NCI-H2107 treated with DMSO at 0.1 percent for 48 hours (cell line): ENCODE results near the gene NRXN3.
"Not testable (repeated sequence)": the region's sequence is repeated elsewhere in the genome, so short reads cannot be mapped to it uniquely, and the experiment has no call there.

ENCODE experiments used
- DNase-seq: peaks from one replicate; lab custom pipeline; 2025; ENCODE audit not compliant: unreplicated experiment; lab: John Stamatoyannopoulos, UW

The NRXN3 gene

DNA sequence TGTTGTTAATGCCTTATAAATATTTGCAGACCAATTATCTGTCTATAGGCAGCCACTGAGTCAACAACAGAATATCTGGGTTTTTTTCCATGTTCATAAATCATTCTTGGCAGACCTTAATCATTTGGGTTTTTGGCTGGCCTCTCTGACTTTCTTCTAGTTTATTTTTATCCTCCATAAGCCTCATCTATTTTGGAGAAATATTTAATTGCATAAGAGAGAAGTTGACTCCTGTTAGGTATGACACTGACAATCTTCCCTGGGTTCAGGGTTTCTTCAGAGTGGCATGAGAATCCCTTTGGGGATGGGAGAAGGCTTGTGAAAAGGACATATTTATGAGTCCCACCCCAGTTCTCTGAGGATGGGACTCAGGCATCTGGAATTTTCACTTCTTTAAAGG, 299.8 kb downstream of the NRXN3 start:
- DNase-seq: no peak

DNA sequence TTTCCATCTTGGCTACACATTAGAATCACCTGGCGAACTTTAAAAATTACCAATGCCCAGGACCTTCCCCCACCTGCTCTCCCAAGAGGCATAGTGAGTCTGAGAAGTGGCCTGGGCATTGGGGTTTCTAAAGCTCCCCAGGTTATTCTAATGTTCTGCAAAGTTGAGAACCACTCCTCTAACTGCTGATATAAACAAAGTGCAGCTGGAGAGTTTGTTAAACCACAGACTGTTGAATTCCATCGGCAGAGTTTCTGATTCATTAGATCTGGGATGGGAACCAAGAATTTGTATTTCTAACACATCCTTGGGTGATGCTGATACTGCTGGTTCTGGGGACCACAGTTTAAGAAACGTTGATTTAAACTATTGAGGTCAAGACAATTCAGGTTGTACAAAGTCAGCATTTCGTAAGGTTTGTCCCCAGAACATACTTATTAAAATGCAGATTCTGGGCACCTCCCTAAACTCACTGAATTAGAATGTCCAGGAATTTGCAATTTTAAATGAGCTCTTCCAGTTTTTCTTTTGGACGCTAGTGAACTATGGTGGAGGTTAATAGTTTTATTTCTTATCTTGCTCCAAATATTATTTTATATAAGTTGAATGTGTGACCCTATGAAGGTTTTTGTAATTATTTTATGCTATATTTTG, 309.1 kb downstream of the NRXN3 start:
- DNase-seq: peak; percentile 72

- no peak for DNase-seq
Measured at GRCh38 chr14:78484028-78484427, 313.9 kb downstream of the NRXN3 start.

- no peak for DNase-seq
Measured at GRCh38 chr14:78486081-78486480, 315.9 kb downstream of the NRXN3 start.

DNA sequence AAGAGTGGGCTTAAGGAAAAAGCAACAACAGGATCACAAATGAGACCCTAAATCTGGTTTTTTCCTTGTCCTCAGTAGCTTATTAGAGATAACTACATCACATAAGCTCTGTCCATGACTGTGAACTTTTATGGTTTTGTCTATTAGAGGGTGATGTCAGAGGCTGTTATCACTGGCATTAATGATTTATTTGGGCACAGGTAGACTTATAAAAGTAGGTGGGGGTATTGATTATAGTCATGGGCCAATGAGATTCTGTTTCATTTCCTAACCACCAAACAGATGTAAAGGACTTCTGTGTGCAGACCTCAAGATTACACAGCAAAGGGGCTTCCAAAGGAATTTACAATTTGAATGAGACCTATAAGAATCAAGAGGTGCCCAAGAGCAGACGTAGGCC, 316.4 kb downstream of the NRXN3 start:
- no peak for DNase-seq

GRCh38 chr14:78487573-78487972, 317.4 kb downstream of the NRXN3 start:
- not testable (repeated sequence) for DNase-seq

DNA sequence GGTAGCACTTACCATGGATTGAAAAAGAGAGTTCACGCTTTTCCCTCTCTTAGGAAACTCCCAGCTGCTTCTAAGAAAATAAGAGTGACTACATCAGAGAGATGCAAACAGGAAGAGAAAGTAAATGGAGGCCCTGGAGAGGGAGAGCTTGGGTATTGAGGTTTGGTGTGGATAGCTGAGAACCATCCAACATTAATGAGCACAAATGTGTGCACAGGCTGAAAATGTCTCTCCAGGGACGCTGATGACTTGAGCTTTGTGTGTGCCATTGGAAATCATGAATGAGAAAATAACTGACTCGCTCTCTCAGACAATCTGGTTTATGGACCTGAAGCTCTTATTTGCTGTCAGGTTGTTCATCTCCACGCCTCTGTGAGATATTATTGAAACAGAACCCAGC, 318.8 kb downstream of the NRXN3 start:
- peak; percentile 91 for DNase-seq

DNA sequence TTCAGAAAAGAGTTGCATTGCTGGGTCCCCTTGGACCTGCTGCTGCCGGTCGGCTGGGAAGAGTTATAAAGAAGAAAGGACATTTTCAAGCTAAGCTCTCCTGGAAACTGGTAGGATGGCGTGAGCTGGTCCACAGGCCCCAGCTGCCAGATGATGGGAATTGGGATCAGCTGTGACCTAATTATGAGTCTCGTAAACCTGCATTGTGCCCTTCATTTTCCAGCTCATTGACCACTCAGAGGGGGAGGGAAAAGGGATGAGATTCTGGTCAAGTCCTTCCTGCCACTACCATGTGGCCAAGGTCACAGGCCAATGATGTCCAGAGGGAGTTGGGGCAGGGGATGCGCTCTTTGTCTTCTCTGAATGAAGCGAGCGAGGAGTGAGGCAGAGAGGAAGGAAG, 320.9 kb downstream of the NRXN3 start:
- no peak for DNase-seq

DNA sequence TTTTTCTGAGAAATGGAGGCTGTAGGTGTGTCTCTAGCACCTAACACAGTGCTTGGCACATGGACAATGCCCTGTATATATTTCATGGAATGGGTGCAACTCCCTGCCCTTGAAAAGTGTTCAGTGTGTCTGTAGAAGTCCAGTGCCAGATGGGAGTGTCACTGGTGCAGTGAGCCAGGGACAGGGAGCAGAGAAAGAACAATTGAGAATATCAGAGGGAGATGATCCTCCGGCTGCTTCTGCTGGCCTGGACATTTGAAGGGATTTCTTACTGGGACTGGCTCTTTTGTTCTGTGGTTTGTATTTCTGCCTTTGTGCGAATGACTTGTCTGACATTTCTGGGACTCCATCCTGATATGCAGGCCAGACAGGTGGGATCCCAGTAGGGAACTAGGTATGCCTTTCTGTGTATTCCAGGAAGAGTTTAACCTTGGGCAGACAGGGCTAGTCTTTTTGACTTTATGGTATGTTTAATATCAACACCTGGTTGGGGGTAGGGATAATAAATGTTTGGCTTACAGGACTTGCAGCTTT, 328.0 kb downstream of the NRXN3 start:
- no peak for DNase-seq

- DNase-seq: no peak
Measured at GRCh38 chr14:78501909-78502308, 331.7 kb downstream of the NRXN3 start.

- no peak for DNase-seq
Measured at GRCh38 chr14:78508023-78508422, 337.9 kb downstream of the NRXN3 start.

- no peak for DNase-seq
Measured at GRCh38 chr14:78509516-78509915, 339.3 kb downstream of the NRXN3 start.

DNA sequence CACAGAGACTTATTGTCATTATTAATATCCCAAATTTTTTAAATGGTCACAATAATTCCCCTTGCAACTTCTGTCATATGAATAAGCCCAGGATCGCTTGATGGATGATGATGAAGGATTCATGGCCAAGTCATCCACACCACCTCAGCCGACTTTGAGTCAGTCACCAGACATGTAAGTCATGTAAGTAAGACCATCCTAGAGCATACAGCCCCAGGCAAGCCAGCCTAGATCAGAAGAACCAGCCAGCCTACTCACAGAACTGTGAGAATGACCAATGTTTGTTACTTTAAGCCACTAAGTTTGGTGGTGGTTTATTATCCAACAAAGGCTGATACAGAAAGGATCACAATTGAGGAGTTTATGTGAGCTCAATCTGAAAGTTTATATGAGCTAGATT, 341.8 kb downstream of the NRXN3 start:
- DNase-seq: no peak

- no peak for DNase-seq
Measured at GRCh38 chr14:78519863-78520262, 349.7 kb downstream of the NRXN3 start.

DNA sequence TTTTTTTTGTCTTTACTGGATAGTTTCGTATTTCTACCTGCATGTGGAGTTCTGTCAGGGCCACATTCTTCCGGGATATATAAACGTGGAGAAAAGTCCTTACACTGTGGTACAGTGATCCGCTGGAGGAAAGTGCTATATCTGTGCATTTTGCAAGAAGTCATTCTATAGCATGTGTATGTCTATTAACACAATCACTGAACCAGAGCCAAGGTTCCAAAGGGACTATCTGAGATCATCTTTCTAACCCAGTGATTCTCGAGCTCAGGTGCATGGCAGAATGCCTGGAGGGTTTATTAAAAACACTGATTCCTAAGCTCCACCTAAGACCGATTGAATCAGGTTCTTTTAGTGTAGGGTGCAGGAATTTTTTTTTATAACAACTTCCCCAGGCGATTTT, 354.0 kb downstream of the NRXN3 start:
- DNase-seq: no peak

DNA sequence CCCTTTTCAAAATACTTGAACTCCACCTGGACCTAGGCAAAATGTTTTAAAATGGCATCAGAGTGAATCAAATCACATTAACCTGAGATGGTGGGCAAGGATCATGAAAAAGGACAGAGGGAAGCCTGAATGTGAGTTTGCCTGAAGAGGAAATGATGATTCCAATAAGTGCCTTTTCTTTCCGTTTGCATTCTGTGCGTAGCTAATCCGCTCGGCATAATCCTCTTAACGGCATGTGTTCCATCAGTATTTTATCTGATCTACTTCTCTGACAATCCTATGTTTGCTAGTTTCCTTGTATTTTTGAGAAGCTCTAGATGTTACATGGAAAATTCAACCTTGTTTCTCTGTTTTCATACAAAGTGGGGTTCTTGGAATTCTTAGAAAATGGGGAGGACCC, 354.6 kb downstream of the NRXN3 start:
- no peak for DNase-seq

DNA sequence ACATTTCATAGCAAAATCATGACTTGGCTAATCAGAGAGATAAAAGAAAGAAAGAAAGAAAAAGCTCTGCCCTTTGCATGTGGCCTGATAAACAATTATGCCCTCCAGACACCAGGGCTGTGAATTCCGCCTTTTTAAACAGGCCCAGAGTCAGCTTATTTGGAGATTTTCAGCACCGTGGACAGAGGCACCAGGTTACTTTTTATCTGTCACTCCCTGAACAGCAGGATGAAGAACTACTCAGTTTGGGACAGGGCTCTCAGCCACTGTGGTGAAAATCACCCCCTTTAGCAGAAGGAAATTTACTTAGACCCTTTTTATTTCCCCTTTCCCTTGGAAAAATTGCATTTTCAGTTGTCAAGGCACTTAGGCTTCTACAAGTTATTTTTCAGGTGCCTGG, 359.9 kb downstream of the NRXN3 start:
- DNase-seq: no peak

DNA sequence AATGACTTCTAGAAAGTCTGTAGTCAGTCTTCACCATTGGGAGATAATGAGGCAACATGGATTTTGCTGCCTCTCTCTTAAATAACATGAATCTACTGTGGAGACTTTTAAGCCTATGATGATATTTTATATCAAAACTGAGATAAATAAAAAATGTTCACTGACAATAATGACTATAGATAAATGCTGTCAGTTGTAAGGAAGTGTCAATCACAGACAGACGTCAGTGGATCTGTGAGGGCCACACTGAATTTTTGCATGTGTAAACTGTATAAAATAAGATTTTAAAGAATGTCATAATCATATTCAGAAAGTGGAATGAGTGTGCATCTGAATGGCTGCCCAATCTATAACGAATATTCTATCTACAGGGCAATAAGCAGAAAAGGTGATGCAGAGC, 364.0 kb downstream of the NRXN3 start:
- no peak for DNase-seq

- DNase-seq: no peak
Measured at GRCh38 chr14:78535041-78535440, 364.9 kb downstream of the NRXN3 start.

DNA sequence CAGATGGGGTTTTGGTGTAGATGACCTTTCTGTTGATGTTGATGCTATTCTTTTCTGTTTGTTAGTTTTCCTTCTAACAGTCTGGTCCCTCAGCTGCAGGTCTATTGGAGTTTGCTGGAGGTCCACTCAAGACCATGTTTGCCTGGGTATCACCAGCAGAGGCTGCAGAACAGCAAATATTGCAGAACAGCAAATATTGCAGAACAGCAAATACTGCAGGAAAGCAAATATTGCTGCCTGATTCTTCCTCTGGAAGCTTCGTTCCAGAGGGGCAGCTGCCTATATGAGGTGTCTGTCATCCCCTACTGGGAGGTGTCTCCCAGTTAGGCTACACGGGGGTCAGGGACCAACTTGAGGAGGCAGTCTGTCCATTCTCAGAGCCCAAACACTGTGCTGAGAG, 371.6 kb downstream of the NRXN3 start:
- DNase-seq: not testable (repeated sequence)

DNA sequence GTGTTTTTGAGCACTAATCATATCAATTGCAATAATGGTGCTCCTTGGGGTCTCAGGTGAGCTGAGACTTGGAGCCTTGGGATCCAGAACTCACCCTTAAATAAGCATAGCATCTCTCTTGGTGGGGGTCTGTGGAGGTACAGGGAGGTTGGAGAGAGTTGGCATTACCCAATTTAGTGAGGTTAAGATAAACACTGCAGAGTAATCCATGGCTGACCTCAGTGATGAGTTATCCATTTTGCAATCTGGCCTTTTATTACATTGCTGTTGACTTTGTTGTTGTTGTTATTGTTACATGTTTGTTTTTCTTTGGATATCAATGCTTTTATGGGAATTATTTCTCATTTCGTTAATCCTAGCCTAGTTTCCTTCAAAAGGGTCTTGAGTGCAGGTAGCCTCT, 373.3 kb downstream of the NRXN3 start:
- no peak for DNase-seq

GRCh38 chr14:78561074-78561473, 390.9 kb downstream of the NRXN3 start:
- DNase-seq: no peak
